GM12892 (cell line): Measurements from ENCODE around the gene SFXN4.

Experiments
- POLR2A ChIP-seq: IDR thresholded peaks from 2 replicates; pipeline ENCODE4 v1.6.1; 2011; ENCODE audit warnings: low read depth, low read length, control low read depth
- POLR2AphosphoS5 ChIP-seq: IDR thresholded peaks from 2 replicates; pipeline ENCODE4 v1.6.1; 2011; ENCODE audit warnings: low read depth, low read length, control low read depth
- TAF1 ChIP-seq: IDR thresholded peaks from 2 replicates; pipeline ENCODE4 v1.6.1; 2011; ENCODE audit warnings: low read depth, mild to moderate bottlenecking, control low read depth, low read length, borderline replicate concordance

DNA sequence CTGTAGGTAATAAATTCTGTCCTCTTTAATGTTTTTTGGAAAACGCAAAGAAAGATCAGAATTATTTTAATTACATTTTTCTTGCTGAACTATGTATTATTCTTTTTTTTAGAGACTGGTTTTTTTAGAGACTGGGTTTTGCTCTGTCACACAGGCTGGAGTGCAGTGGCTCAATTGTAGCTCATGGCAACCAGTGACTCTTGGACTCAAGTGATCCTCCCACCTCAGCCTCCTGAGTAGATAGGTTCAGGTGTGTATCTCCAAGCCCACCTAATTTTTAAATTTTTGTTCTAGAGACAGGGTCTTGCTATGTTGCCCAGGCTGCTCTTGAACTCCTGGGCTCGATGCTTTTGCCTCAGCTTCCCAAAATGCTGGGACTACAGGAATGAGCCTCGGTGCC lies 66.9 kb downstream of the SFXN4 start:
- TF ChIP-seq POLR2A, result no peak
- TF ChIP-seq POLR2AphosphoS5, result no peak
- no peak for TF ChIP-seq TAF1
